Sigmoid colon (tissue), 7 donors: ENCODE measurements around the gene XPNPEP2. TPM values are rescaled to one million over a fixed set of nuclear protein-coding genes. Genes with fewer than 3 reads are reported as not detected.

Experiments
- DNase-seq: peaks from one replicate; pipeline ENCODE4 v3.0.0-alpha.2; 2019
- H3K27ac ChIP-seq, 4 donors: fragments of 200-600 bp; sonication (generic); one replicate each; pipeline ENCODE4 v1.5.1; 2016 to 2019; ENCODE audit warnings: mild to moderate bottlenecking in 1 of 4
- H3K27me3 ChIP-seq, 3 donors: fragments of 200-600 bp; sonication (generic); one replicate each; pipeline ENCODE4 v1.5.1; 2019; ENCODE audit warnings: mild to moderate bottlenecking in 1 of 3
- H3K36me3 ChIP-seq, 4 donors: fragments of 200-600 bp; sonication (generic); one replicate each; pipeline ENCODE4 v1.5.1; 2016 to 2019
- H3K4me1 ChIP-seq, 4 donors: fragments of 200-600 bp; sonication (generic); one replicate each; pipeline ENCODE4 v1.5.1; 2017 to 2019
- H3K4me3 ChIP-seq, 4 donors: fragments of 200-600 bp; sonication (generic); one replicate each; pipeline ENCODE4 v1.5.1; 2017 to 2019; ENCODE audit warnings: mild to moderate bottlenecking in 2 of 4, moderate library complexity in 1 of 4
- H3K9me3 ChIP-seq, 4 donors: fragments of 200-600 bp in 3 of 4; sonication (generic) in 3 of 4; one replicate each; pipeline versions ENCODE4 v1.5.1 to v1.6.1; 2013 to 2019
- CTCF ChIP-seq, 4 experiments: fragments of 450-650 bp in 3 of 4; fragments of 200-600 bp in 1 of 4; IDR thresholded peaks; one replicate each; pipeline ENCODE4 v1.5.1; 2016 to 2019; ENCODE audit warnings: antibody characterized with exemption in 4 of 4, mild to moderate bottlenecking in 3 of 4, moderate library complexity in 2 of 4
- EP300 ChIP-seq, 4 donors: sonication (generic); formaldehyde crosslinking; IDR thresholded peaks; one replicate each; pipeline ENCODE4 v1.6.1; 2017; ENCODE audit warnings: antibody characterized with exemption in 4 of 4
- POLR2A ChIP-seq, 2 donors: fragments of 450-650 bp; IDR thresholded peaks; one replicate each; pipeline ENCODE4 v1.6.1; 2016; ENCODE audit warnings: antibody characterized with exemption in 2 of 2, mild to moderate bottlenecking in 2 of 2, moderate library complexity in 2 of 2
- POLR2AphosphoS5 ChIP-seq, 4 donors: sonication (generic); formaldehyde crosslinking; IDR thresholded peaks; one replicate each; pipeline ENCODE4 v1.6.1; 2017; ENCODE audit warnings: antibody characterized with exemption in 4 of 4
- WGBS, 2 donors: extraction: QIAGEN DNeasy Blood & Tissue Kit; methylation state at CpG; one replicate each; pipeline ENCODE4 v1.1.7; 2013; 5-methylcytosine and 5-hydroxymethylcytosine counted together
- intact Hi-C: fragments of 100-400 bp; cut with DNase I; formaldehyde crosslinking; loops from one replicate; pipeline ENCODE4 v1.15.1; 2023
- polyA plus RNA-seq, 3 donors: library from polyadenylated mRNA; stranded (reverse); fragments of 200-250 nt; gene quantifications; one replicate each; pipeline ENCODE4 v1.2.3, GENCODE V29; 2013
- total RNA-seq, 4 donors: library from RNA; depleted of rRNA; stranded (reverse); fragments of >200 nt; gene quantifications; one replicate each; pipeline ENCODE4 v1.1.0, GENCODE V29; 2016
- donor health status: healthy with polysubstance abuse.
- donor health status: Bipolar disorder and iron deficiency.
- donor health status: healthy.

XPNPEP2 gene, protein sequence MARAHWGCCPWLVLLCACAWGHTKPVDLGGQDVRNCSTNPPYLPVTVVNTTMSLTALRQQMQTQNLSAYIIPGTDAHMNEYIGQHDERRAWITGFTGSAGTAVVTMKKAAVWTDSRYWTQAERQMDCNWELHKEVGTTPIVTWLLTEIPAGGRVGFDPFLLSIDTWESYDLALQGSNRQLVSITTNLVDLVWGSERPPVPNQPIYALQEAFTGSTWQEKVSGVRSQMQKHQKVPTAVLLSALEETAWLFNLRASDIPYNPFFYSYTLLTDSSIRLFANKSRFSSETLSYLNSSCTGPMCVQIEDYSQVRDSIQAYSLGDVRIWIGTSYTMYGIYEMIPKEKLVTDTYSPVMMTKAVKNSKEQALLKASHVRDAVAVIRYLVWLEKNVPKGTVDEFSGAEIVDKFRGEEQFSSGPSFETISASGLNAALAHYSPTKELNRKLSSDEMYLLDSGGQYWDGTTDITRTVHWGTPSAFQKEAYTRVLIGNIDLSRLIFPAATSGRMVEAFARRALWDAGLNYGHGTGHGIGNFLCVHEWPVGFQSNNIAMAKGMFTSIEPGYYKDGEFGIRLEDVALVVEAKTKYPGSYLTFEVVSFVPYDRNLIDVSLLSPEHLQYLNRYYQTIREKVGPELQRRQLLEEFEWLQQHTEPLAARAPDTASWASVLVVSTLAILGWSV
- total RNA-seq = 10 to 100 TPM in 1 of 4 donors, 1 to 10 TPM in 3; 2.6 to 11.1 (median 4.7) TPM
- polyA plus RNA-seq = 1 to 10 TPM; 1.8 to 3.3 (median 2.5) TPM

DNA sequence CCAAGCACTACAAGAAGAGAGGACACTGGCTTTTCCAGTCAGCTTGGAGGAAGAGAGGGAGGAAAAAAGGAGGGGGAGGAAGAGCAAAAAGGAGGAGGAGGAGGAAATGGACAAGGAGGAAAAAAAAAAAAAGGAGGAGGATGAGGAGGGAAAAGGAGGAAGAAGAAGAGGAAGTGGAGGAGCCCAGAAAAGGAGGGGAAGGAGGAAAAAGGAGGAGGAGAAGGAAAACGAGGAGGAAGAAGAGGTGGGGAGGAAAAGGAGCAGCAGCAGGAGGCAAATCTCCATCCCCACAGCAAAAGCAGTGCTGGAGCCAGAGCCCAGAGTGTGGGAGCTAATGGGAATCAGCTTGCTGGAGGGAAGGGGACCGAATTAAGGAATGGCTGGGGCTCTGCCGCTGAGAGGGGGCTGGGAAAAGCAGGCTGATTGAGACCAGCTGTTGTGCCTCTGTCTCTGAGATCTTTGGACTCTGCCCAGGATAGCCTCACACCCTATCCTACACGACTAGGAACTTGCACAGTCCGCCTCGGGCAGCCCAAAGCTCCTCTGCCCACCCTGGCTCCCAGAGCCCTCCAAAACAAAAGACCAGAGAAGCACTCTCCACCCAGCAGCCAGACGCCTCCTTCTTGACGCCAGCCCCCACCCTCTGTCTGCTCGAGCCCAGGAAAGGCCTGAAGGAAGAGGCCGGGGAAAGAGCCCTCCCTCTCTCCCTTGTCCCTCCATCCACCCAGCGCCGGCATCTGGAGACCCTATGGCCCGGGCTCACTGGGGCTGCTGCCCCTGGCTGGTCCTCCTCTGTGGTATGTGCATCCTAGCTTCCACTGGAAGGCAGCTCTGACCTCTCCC, at the start of gene XPNPEP2:
Gene XPNPEP2, plus strand, starts transcription at position 514 of the 843 bp plus-strand sequence. Its CDS starts 235 bp downstream, at position 749.
- peak within 1 kb of the TSS; percentile 6 to 55 (median 18) for H3K27ac ChIP-seq
- peak; percentile 69 for DNase-seq

GRCh38 chrX:129689796-129690195, 49.0 kb upstream of the XPNPEP2 start:
- Histone ChIP-seq H3K27ac (no peak overlapping the region), H3K9me3 (no peaks in the 10 kb centered on the region), H3K36me3 (no peaks in the 10 kb centered on the region), H3K4me1 (no peaks in the 10 kb centered on the region), H3K4me3 (no peak overlapping the region), H3K27me3 (no peaks in the 10 kb centered on the region)
- intact Hi-C loops = no loop called here
- WGBS, 2 donors = 67 to 92% methylated on average over 5 of the region's 5 CpGs
- no peak for DNase-seq
- TF ChIP-seq POLR2AphosphoS5 (IDR thresholded peaks at IDR 0.05) (no peak), CTCF (IDR thresholded peaks at IDR 0.05) (no peak), EP300 (IDR thresholded peaks at IDR 0.05) (no peak), POLR2A (IDR thresholded peaks at IDR 0.05) (no peak)

More for the DNA sequence above, at the start of gene XPNPEP2:
- Histone ChIP-seq H3K9me3 (no peaks in the 10 kb centered on the region), H3K27me3 (no peaks in the 10 kb centered on the region), H3K4me3 (no peak within 1 kb of the TSS), H3K36me3 (no peaks in the 10 kb centered on the region), H3K4me1 (no peaks in the 10 kb centered on the region)
- TF ChIP-seq CTCF (IDR thresholded peaks at IDR 0.05) = no peak
- WGBS, 2 donors = 20 to 54% methylated on average over 13 of the region's 13 CpGs
- intact Hi-C loops = no loop called here

GRCh38 chrX:129690435-129690834, 48.3 kb upstream of the XPNPEP2 start:
- TF ChIP-seq POLR2A (IDR thresholded peaks at IDR 0.05) (no peak), EP300 (IDR thresholded peaks at IDR 0.05) (no peak), POLR2AphosphoS5 (IDR thresholded peaks at IDR 0.05) (no peak), CTCF (IDR thresholded peaks at IDR 0.05) (no peak)
- H3K4me3 ChIP-seq = no peak overlapping the region
- H3K9me3 ChIP-seq = no peaks in the 10 kb centered on the region
- no peak for DNase-seq
- H3K27me3 ChIP-seq = no peaks in the 10 kb centered on the region
- 81 to 87% methylated on average over 10 of the region's 10 CpGs for WGBS, 2 donors
- intact Hi-C loops = no loop called here
- H3K27ac ChIP-seq = no peak overlapping the region
- H3K36me3 ChIP-seq = no peaks in the 10 kb centered on the region
- no peaks in the 10 kb centered on the region for H3K4me1 ChIP-seq

GRCh38 chrX:129693354-129693753, 45.4 kb upstream of the XPNPEP2 start:
- Histone ChIP-seq H3K27ac (no peak overlapping the region), H3K27me3 (no peaks in the 10 kb centered on the region), H3K36me3 (no peaks in the 10 kb centered on the region), H3K4me1 (no peaks in the 10 kb centered on the region), H3K4me3 (no peak overlapping the region), H3K9me3 (no peaks in the 10 kb centered on the region)
- DNase-seq = no peak
- intact Hi-C loops = no loop called here
- 78 to 92% methylated on average over 3 of the region's 3 CpGs for WGBS, 2 donors
- TF ChIP-seq POLR2AphosphoS5 (IDR thresholded peaks at IDR 0.05) (no peak), CTCF (IDR thresholded peaks at IDR 0.05) (no peak), EP300 (IDR thresholded peaks at IDR 0.05) (no peak), POLR2A (IDR thresholded peaks at IDR 0.05) (no peak)
